Measurements from ENCODE around the gene SLC9B1. TPM values are rescaled to one million over a fixed set of nuclear protein-coding genes. Genes with fewer than 3 reads are reported as not detected.
"Not testable (repeated sequence)": the region's sequence is repeated elsewhere in the genome, so short reads cannot be mapped to it uniquely, and the experiment has no call there.

SLC9B1 gene
- total RNA-seq, 1 experiment from 2014 or later = 0.77 TPM

GRCh38 chr4:102888570-102888969 lies 130.9 kb downstream of the SLC9B1 start:
- H3K4me3 Mint-ChIP-seq (ENCODE audit: unreplicated experiment); H3K4me1 Mint-ChIP-seq (ENCODE audit: insufficient read depth, unreplicated experiment); DNase-seq (ENCODE audit: unreplicated experiment); H3K27me3 Mint-ChIP-seq (ENCODE audit: insufficient read depth, unreplicated experiment); BruUV-seq (replicated peaks); H3K9me3 Mint-ChIP-seq (ENCODE audit: unreplicated experiment); CTCF ChIA-PET; H3K36me3 Mint-ChIP-seq (ENCODE audit: insufficient read depth, unreplicated experiment); H3K27ac Mint-ChIP-seq (ENCODE audit: low read depth, unreplicated experiment); intact Hi-C loops (cut with micrococcal nuclease): not testable (repeated sequence)
- POLR2A ChIA-PET = interaction anchor here (0.9 to 1.2 kb wide), 2 partner anchors 16 to 62 kb away, joined by 3 to 5 read pairs; no protein-coding TSS in a partner anchor

GRCh38 chr4:102883278-102883677 lies 136.2 kb downstream of the SLC9B1 start:
- Mint-ChIP-seq H3K4me1 (ENCODE audit: insufficient read depth, unreplicated experiment) (peaks cover 8% of the 10 kb centered on the region), H3K36me3 (ENCODE audit: insufficient read depth, unreplicated experiment) (peaks cover 4% of the 10 kb centered on the region), H3K4me3 (ENCODE audit: unreplicated experiment) (no peak overlapping the region), H3K27me3 (ENCODE audit: insufficient read depth, unreplicated experiment) (no peaks in the 10 kb centered on the region), H3K9me3 (ENCODE audit: unreplicated experiment) (no peaks in the 10 kb centered on the region), H3K27ac (ENCODE audit: low read depth, unreplicated experiment) (no peak overlapping the region)
- ChIA-PET POLR2A (interaction anchor here (1.4 to 2.4 kb wide), 2 partner anchors 9 to 14 kb away, joined by 4 to 10 read pairs; partner anchors contain the start of gene CISD2), CTCF (no interaction called here)
- no TSS peak for BruUV-seq (replicated peaks)
- intact Hi-C loops (cut with micrococcal nuclease) = no loop called here
- TF ChIP-seq CTCF (IDR thresholded peaks at IDR 0.05; ENCODE audit: unreplicated experiment) = no peak
- no peak for DNase-seq (ENCODE audit: unreplicated experiment)

GRCh38 chr4:102881343-102881742 lies 138.2 kb downstream of the SLC9B1 start:
- no peak for TF ChIP-seq CTCF (IDR thresholded peaks at IDR 0.05; ENCODE audit: unreplicated experiment)
- no peak for DNase-seq (ENCODE audit: unreplicated experiment)
- no peaks in the 10 kb centered on the region for H3K9me3 Mint-ChIP-seq (ENCODE audit: unreplicated experiment)
- no TSS peak for BruUV-seq (replicated peaks)
- ChIA-PET CTCF (no interaction called here), POLR2A (interaction anchor here (1.6 to 2.4 kb wide), 2 partner anchors 13 kb away, joined by 5 to 10 read pairs; partner anchors contain the start of gene CISD2)
- peaks cover 8% of the 10 kb centered on the region for H3K4me1 Mint-ChIP-seq (ENCODE audit: insufficient read depth, unreplicated experiment)
- no peak overlapping the region for H3K27ac Mint-ChIP-seq (ENCODE audit: low read depth, unreplicated experiment)
- H3K4me3 Mint-ChIP-seq (ENCODE audit: unreplicated experiment) = no peak overlapping the region
- intact Hi-C loops (cut with micrococcal nuclease) = no loop called here
- H3K36me3 Mint-ChIP-seq (ENCODE audit: insufficient read depth, unreplicated experiment) = peaks cover 10% of the 10 kb centered on the region
- H3K27me3 Mint-ChIP-seq (ENCODE audit: insufficient read depth, unreplicated experiment) = no peaks in the 10 kb centered on the region

GRCh38 chr4:102878901-102879300 lies 140.6 kb downstream of the SLC9B1 start:
- no peak for TF ChIP-seq CTCF (IDR thresholded peaks at IDR 0.05; ENCODE audit: unreplicated experiment)
- Mint-ChIP-seq H3K9me3 (ENCODE audit: unreplicated experiment) (no peaks in the 10 kb centered on the region), H3K4me3 (ENCODE audit: unreplicated experiment) (no peak overlapping the region), H3K27me3 (ENCODE audit: insufficient read depth, unreplicated experiment) (no peaks in the 10 kb centered on the region), H3K27ac (ENCODE audit: low read depth, unreplicated experiment) (no peak overlapping the region), H3K36me3 (ENCODE audit: insufficient read depth, unreplicated experiment) (peaks cover 22% of the 10 kb centered on the region), H3K4me1 (ENCODE audit: insufficient read depth, unreplicated experiment) (peaks cover 15% of the 10 kb centered on the region)
- BruUV-seq (replicated peaks) = no TSS peak
- ChIA-PET CTCF (no interaction called here), POLR2A (no interaction called here)
- intact Hi-C loops (cut with micrococcal nuclease) = no loop called here
- no peak for DNase-seq (ENCODE audit: unreplicated experiment)

GRCh38 chr4:102878349-102878748 lies 141.2 kb downstream of the SLC9B1 start:
- H3K27me3 Mint-ChIP-seq (ENCODE audit: insufficient read depth, unreplicated experiment); intact Hi-C loops (cut with micrococcal nuclease); H3K4me3 Mint-ChIP-seq (ENCODE audit: unreplicated experiment); H3K9me3 Mint-ChIP-seq (ENCODE audit: unreplicated experiment); POLR2A ChIA-PET; H3K27ac Mint-ChIP-seq (ENCODE audit: low read depth, unreplicated experiment); DNase-seq (ENCODE audit: unreplicated experiment); BruUV-seq (replicated peaks); CTCF ChIA-PET: not testable (repeated sequence)
- H3K36me3 Mint-ChIP-seq (ENCODE audit: insufficient read depth, unreplicated experiment) = peaks cover 27% of the 10 kb centered on the region
- peaks cover 11% of the 10 kb centered on the region for H3K4me1 Mint-ChIP-seq (ENCODE audit: insufficient read depth, unreplicated experiment)

GRCh38 chr4:102877477-102878106 lies 141.9 kb downstream of the SLC9B1 start:
- intact Hi-C loops (cut with micrococcal nuclease); BruUV-seq (replicated peaks); CTCF ChIA-PET; H3K27ac Mint-ChIP-seq (ENCODE audit: low read depth, unreplicated experiment); H3K27me3 Mint-ChIP-seq (ENCODE audit: insufficient read depth, unreplicated experiment); H3K4me1 Mint-ChIP-seq (ENCODE audit: insufficient read depth, unreplicated experiment); H3K9me3 Mint-ChIP-seq (ENCODE audit: unreplicated experiment); DNase-seq (ENCODE audit: unreplicated experiment); H3K4me3 Mint-ChIP-seq (ENCODE audit: unreplicated experiment): not testable (repeated sequence)
- POLR2A ChIA-PET = interaction anchor here (0.6 kb wide), 1 partner anchor 965 kb away, joined by 3 read pairs; no protein-coding TSS in a partner anchor
- H3K36me3 Mint-ChIP-seq (ENCODE audit: insufficient read depth, unreplicated experiment) = peaks cover 29% of the 10 kb centered on the region
